ENCODE data around the gene PCDHB13.
"Not testable (repeated sequence)": the region's sequence is repeated elsewhere in the genome, so short reads cannot be mapped to it uniquely, and the experiment has no call there.

Gene PCDHB13

GRCh38 chr5:141236516-141237313, 23.0 kb downstream of the PCDHB13 start:
- no peak for DNase-seq (ENCODE audit: insufficient read length, low spot score)
- TF ChIP-seq CTCF (IDR thresholded peaks at IDR 0.05; ENCODE audit: insufficient read depth, missing control alignments) = no peak
- FAIRE-seq = no peak

GRCh38 chr5:141241496-141241895, 27.8 kb downstream of the PCDHB13 start:
- TF ChIP-seq CTCF (IDR thresholded peaks at IDR 0.05; ENCODE audit: insufficient read depth, missing control alignments) = no peak
- no peak for FAIRE-seq
- DNase-seq (ENCODE audit: insufficient read length, low spot score) = no peak

- TF ChIP-seq CTCF (IDR thresholded peaks at IDR 0.05; ENCODE audit: insufficient read depth, missing control alignments) = peak; percentile 0
- DNase-seq (ENCODE audit: insufficient read length, low spot score) (no peak), FAIRE-seq (no peak)
Measured at GRCh38 chr5:141245250-141245717, 31.6 kb downstream of the PCDHB13 start, which contains the start of gene PCDHB15. Gene PCDHB15, plus strand, starts transcription at chr5:141245395. Its CDS starts 184 bp downstream, at chr5:141245579.

GRCh38 chr5:141246971-141247370, 33.3 kb downstream of the PCDHB13 start:
- not testable (repeated sequence) for FAIRE-seq; DNase-seq (ENCODE audit: insufficient read length, low spot score)

GRCh38 chr5:141247434-141247833, 33.7 kb downstream of the PCDHB13 start:
- DNase-seq (ENCODE audit: insufficient read length, low spot score); FAIRE-seq: not testable (repeated sequence)

- no peak for TF ChIP-seq CTCF (IDR thresholded peaks at IDR 0.05; ENCODE audit: insufficient read depth, missing control alignments)
Measured at GRCh38 chr5:141250576-141250975, 36.9 kb downstream of the PCDHB13 start.

GRCh38 chr5:141258464-141258863, 44.7 kb downstream of the PCDHB13 start:
- no peak for FAIRE-seq

More at GRCh38 chr5:141250576-141250975, 36.9 kb downstream of the PCDHB13 start:
- DNase-seq (ENCODE audit: insufficient read length, low spot score) (no peak), FAIRE-seq (no peak)

More at GRCh38 chr5:141258464-141258863, 44.7 kb downstream of the PCDHB13 start:
- DNase-seq (ENCODE audit: insufficient read length, low spot score) = no peak
- no peak for TF ChIP-seq CTCF (IDR thresholded peaks at IDR 0.05; ENCODE audit: insufficient read depth, missing control alignments)

All from D721Med (cell line).